Effector CD4-positive, alpha-beta T cell (primary cell): ENCODE data around the gene CLK4.

Experiments used
- DNase-seq: peaks from one replicate; pipeline ENCODE4 v3.0.0-alpha.2; 2020

The CLK4 gene

DNA sequence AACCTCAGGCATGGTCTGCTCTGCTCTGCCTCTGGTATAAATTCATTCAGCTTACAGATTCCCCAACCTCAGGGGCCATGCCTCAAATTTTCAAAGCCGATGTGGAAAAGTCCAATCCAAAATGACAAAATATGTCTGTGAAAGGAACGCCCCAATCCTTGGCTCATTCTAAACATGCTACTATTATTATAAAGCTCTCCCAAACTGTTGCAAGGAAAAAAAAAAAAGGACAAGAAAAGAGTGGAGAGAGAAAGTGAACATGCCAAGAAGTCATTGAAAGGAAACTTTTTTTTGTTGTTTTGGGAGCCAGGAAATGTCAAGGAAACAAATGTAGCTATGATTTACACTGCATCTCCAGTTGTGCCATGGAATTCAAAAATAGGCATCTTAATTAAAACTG is 40.5 kb downstream of the CLK4 start:
- DNase-seq, result no peak

DNA sequence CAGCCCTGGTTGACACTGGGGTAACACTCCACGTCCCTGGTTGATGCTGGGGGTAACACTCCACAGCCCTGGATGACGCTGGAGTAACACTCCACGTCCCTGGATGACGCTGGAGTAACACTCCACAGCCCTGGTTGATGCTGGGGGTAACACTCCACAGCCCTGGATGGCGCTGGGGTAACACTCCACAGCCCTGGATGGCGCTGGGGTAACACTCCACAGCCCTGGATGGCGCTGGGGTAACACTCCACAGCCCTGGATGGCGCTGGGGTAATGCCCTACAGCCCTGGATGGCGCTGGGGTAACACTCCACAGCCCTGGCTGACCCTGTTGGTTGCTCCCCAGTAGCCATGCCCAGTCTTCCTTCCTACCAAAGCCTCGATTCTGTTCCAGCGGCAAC is 41.4 kb downstream of the CLK4 start:
- peak; percentile 19 for DNase-seq

DNA sequence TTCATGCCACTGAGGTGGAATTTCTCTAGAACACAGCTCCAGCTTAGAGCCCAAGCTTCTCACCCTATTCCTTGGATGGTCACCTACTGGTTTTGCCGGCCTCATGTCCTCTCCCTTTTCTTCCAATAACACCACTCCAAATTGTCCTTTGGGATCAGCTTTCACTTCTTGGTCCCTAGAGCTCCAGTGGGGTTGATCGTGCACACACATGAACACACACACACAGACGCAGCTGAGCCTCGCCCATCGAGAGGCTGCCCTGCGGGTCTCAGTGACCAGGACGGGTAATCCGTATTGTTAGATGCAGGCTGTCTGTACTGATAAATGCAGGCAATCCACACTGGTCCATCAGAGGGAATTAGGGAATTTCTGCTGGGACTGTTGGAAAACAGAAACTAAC is 43.6 kb downstream of the CLK4 start:
- DNase-seq, result no peak

DNA sequence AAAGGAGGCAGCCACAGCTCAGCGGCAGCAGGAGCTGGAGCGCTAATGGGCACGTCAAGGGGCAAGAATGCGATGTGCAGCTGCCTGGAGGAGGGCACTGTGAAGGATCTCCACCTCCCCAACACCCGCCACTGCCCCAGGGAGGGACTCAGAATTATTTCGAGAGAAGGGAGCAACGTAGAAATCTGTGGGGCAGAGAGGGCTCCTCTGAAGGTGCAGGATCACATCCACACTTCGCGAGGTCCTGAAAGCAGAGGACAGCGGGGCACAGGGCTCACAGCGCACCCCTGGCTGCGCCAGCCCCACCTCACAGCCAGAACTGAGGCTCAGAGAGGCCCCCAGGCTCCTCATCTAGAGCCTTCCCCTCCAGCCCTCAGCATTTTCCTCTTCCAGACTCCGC is 44.6 kb downstream of the CLK4 start:
- DNase-seq, result no peak

DNA sequence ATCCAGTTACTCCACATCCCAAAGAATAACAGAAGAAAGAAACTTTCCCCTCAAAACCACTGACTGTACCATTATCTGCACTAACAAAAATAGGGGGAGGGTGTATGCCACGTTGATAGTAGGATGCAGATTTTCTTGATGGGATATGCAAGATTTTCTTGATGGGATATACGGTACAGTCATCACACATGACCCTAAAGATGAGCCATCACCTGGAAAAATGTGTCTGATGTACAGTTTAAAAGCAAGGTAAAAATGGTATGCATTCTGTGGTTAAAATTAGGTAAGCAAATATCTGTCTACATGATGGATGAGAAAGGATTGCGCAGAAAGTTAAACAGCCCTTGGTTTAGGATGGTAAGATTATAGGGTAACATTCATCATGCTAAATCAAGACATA is 45.2 kb downstream of the CLK4 start:
- DNase-seq, result no peak

DNA sequence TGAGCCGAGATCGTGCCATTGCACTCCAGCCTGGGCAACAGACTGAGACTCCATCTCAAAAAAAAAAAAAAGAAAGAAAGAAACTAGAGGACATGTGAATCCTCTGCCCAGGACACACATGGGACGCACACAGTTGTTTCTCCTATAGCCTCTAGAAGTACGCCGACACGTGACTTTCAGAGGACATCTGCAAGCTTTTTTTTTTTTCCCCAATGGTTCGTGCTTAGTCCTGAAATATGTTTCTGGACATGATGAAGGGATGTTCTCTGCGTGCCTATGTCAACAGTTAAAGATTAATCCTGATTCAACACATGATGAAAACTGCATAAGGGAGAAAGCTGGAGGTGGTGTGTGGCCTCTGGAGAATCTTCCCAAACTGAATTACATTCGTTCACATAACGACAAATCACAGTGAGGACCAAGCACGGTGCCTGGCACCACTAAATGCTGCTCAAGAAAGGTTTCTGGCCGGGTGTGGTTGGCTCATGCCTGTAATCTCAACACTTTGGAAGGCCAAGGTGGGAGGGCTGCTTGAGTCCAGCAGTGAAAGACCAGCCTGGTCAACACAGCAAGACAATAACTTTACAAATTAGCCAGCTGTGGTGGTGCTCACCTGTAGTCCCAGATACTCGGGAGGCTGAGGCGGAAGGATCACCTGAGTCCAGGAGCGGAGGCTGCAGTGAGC is 46.4 kb downstream of the CLK4 start:
- DNase-seq, result no peak

DNA sequence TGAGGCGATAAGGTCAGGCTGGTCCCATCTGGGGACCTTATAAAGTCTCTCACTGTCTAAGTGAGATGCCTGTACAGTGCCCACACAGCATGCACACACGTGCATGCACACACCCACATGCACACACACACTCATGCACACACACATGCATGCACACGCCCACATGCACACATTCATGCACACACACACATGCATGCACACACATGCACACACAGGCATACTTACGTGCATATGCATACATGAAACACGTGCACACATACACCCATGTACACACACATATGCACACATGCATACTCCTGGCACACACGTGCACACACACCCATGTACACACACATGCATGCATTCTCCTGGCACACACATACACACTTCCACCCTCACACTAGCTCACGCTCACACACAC is 48.9 kb downstream of the CLK4 start:
- DNase-seq, result no peak

DNA sequence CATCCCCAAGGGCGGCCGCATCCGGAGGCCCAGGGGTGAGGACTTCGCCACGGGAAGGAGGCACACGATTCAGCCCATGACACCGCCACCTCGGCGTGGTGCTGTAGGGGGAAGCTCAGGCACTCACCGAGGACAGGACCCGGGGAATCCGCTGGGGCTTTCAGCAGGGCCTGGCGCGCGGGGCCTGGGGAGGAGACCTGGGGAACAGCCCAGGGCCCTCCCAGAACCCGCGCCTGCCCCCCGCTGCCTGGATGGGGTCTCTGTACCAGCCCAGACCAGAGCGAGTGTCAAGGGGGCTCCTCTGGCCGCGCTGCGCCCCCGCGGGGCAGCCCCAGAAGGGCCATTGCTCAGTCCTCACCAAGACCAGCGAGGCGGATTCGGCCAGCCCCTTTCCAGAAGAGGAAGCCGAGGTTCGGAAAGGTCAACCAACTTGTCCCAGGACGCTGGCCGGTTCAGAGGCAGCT is 49.4 kb downstream of the CLK4 start:
- DNase-seq, result no peak

DNA sequence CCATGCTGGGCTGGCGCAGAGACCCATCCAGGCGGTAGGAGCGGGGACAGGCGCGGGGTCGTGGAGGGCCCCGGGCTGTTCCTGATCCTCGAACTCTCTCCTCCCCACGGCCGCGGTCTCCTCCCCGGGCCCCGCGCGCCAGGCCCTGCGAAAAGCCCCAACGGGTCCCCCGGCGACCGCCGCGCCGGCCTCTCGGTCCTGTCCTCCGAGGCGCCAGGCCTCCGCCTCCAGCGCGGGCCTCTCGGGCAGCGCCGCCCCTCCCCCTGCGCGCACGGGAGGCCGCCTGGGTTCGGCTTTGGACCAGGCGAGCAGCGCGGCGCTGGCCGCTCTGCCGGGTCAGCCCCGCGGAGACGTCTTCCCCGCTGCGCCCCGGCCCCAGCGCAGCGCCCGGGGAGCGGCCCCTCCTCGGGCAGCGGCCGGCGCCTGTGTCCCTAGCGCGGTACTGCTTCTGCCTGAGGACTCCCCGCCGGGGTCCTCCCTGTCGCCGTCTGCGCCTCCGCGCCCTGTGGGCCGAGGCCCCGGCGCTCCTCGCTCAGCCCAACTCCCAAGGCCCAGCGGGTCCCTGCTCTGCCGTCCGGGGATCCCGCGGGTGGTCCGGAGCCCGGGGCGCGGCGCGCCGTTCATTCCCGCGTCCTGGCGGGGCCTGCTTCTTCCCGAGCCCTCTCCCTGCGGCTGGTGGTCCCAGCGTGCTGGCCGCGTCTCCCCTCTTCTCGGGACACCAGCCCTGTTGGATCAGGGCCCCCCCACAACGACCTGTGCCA is 50.1 kb downstream of the CLK4 start:
- no peak for DNase-seq

DNA sequence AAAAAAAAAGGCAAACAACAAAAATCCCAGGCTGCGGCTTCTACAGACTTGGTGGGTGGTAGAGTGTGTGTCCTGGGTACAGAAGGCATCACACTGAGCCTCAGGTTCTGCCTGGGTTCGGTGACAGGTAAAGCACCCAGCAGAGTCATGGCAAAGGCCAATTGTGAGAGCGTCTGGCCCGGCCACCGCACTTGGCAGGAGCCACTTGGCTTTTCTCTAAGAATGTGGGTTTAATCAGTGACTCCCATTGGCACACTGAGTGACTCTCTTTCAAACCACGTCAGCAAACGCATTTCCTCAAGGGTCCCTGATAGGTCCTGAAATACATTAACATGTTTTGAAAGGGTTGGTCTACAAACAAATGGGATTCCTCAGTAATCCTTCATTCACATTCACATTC is 53.6 kb downstream of the CLK4 start:
- DNase-seq, result no peak

DNA sequence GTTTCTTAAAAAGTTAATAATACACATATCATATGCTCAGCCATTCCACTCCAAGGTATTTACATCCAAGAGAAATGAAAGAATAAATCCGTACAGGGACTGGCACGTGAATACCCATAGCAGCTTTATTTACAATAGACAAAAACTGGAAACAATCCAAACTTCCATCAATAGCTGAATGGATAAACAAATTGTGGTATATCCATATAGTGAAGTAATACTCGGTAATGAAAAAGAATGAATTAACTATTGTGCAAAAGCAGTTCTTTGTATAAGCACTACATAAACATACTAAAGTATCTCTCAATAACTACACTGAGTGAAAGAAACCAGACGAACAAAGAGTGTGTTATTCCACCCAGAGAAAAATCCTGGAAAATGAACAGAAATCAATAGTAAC is 54.2 kb downstream of the CLK4 start:
- DNase-seq, result no peak

DNA sequence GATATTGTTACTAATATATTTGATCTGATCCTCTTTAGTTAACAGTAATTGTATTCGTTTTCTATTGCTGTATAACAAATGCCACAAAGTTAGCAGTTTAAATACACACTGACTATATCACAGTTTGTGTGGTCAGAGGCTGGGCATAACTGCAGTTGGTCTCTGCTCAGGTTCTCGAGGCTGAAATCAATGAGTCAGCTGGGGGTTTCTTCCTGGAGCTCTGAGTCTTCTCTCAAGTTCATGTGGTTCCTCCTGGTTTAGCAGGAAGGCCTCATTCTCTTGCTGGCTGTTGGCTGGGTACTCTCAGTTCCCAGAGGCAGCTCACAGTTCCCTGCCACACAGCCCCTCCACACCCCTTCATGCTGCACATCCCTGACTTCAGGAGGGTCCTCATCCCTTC is 57.4 kb downstream of the CLK4 start:
- no peak for DNase-seq

DNA sequence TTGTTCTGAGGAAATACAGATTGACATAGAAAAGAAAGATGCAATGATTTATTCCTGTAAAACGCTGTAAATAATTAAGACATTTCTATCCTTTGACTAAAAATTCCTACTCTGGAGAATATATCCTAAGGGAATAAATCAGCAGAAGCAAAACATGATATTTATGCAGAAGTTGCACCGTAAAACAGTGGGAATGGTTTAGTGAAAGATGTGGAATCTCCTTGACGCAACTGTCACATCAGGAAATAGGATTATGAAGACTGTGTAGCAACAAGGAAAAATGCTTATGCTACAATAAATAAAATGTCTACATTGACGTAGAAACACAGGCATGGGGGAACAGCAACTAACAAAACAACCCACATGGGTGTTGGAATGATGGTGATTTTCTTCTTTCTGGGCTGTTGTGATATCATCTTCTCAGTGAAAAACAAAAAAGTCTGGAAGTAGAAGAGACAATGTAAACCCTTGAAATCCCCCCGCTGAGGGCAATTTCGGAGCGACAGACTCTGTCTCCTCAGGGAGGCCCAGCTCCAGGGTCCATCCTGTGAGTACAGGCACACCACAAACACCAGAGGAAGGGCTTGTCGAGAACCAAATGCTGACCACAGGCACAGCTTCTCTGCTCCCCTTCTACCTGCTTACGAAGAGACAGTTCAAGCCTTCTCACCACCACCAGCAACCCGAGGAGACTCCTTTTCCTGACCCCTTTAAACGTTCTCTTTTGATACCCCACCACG is 61.9 kb downstream of the CLK4 start:
- DNase-seq, result no peak

DNA sequence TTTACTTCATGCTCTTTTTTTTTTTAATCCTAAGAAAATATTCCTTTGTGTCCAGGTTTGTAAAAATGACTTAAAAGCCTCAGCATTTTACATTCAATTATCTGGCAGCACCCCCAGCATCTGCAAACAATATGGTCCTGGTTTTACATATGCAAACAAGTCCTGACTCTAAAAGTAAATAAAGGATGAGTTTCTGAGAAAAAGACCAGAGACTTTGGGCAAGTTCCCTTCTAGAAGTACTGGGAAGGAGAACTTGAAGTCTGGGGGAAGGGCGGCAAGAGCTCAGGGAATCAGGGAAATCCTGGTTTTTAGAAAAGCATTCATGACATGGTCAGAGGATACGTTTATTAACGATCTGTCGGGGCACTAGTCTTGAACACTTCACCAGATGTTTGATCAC is 62.5 kb downstream of the CLK4 start:
- DNase-seq, result no peak

DNA sequence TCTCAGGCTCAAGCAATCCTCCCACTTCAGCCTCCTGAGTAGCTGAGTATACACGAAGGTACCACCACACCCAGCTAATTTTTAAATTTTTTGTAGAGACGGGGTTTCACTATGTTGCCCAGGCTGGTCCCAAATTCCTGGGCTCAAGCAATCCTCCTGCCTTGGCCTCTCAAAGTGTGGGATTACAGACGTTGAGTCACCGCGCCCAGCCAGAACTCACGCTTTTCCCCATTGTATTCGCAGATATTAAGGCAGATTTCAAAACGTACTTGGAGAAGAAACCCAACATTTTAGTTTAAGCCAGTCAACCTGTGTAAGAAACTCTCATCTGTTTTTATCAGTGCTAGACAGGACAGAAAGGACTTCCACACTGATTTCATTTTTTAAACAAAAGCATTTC is 63.2 kb downstream of the CLK4 start:
- DNase-seq, result no peak

DNA sequence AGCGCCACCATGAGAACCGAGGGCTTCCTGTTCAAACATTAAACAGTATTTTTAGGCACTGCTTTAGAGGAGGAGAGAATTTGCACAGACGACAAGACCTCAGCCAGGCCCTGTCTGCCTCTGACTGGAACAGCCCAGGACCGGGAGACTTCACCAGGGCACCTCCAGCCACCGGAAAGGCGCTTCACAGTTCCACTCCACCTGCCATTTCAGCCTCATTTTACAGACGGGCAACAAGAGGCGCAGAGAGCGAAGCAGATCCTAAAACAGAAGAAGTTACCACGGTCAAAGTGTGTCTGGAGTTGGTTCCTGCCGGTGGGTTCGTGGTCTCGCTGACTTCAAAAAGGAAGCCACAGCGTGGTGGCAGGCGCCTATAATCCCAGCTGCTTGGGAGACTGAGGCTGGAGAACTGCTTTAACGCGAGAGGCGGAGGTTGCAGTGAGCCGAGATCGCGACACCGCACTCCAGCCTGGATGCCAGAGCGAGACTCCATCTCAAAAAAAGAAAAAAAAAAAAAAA is 65.0 kb downstream of the CLK4 start:
- no peak for DNase-seq

DNA sequence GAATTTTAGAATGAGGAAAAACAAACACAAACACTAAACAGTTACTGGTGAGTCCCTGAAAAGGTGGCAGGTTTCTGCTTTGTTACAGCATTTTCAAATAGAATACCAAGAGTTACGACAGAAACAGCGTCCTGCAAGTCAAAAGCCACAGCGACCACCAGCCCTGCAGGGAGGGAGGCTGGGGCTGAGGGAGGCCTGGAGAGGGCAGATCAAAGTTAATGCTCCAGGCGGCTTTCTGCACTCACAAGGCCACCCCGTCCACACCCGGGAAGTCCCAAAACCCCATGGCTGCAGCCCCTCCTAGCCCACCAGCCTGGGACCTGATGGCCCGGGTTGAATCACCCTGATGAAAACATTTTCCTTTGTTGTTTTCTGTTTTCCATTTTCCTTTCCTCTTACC is 65.9 kb downstream of the CLK4 start:
- no peak for DNase-seq

DNA sequence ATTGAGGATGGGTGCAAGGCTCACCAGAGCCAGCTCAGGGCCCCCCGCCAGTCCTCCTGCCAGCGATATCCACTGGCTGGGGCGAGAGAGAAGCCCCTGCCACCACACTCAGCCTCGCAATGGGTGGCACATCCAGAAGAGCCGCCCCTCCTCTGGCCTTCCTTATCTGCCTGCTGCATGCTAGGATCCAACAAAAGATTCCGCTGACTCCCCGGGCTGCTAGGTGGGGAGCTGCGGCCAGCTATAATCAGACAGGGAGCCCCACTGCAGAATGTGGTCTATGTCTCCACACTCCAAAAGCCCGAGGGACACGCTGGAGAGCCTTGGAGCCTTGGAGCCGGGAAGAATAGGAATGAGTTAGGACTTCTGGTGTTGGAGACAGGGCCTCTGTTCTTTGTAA is 69.4 kb downstream of the CLK4 start:
- DNase-seq, result no peak

DNA sequence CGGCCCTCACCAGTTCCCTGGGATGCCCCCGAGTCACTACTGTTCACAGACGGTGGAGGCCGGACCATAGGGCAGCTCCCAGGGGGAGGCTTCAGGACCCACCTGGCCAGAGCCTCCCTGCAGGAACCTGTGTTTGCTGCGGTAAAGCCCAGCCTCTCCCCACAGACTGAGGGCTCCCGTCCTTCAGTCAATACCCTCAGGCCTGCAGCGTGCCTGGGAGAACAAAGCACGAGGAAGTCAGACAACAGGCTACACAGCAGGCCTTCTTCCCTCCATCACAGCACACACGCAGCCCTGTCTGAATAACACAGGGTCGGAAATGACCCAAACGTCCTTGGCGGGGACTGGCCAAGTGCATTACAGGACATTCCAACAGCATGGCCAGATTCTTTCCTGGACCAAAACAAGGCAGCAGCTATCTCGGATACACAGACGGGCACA is 71.1 kb downstream of the CLK4 start:
- DNase-seq, result no peak

DNA sequence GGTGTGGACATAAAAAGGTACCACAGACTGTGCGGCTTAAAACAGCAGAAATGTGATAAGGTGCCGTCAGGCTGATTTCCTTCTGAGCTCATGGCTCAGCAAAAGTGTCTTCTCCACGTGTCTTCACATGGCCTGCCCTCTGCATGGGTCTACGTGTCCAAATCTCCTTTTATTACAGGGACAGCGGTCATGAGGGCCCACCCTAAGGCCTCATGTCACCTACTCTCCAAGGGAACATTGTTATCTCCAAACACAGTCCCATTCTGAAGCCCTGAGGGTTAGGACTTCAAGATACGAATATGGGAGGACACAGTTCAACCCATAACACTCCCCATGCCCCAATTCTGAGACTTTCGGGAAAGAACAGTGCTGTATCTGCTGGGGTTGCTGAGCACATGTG is 71.8 kb downstream of the CLK4 start:
- DNase-seq, result no peak

DNA sequence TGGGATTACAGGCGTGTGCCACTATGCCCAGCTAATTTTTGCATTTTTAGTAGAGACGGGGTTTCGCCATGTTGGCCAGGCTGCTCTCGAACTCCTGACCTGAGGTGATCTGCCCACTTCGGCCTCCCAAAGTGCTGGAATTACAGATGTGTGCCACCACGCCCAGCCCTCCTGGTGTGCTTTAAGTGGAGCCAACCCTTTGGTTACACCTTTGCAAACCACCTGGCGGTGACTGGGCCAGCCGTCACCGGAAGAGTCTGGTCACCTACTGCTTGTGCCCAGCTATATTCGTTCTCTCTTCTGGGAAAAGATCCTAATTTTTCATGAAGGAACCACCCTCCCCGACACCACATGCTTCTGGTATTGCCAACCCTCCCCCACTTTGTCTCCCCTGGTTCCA is 72.5 kb downstream of the CLK4 start:
- DNase-seq, result no peak

DNA sequence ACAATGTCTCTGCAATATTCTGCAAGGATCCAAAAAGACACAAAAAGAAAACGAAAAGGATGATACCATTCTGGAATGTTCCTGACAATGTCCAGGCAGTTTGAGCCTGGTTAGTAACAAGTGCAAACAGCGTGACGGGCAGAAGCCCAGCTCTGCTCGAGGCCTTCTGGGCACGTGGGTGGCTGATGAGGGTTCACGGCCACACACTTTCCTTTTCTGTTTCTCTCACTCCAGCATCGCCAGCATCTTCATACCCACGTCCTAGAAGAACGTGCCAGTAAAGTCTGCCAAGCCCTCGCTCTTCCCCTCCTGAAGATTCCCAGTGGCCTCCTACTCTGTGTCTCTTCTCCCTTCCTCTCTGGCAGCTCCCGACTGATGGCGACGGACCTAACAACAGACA is 73.3 kb downstream of the CLK4 start:
- no peak for DNase-seq
